ENCODE measurements around the gene UGT1A6. TPM values are rescaled to one million over a fixed set of nuclear protein-coding genes. Genes with fewer than 3 reads are reported as not detected.

The UGT1A6 gene
- total and polyA plus RNA-seq, 2 of the 13 experiments (the other 11 are each of a cell fraction or from before 2014, with no cell fraction given) = 0.25 TPM; not detected in 1

GRCh38 chr2:233712611-233713261 is 20.0 kb downstream of the UGT1A6 start, which contains the start of gene UGT1A5:
Gene UGT1A5 (plus strand): TSS chr2:233712907. CDS start chr2:233712992, 85 bp downstream.
- POLR2A ChIA-PET = no interaction called here
- Histone ChIP-seq H3K9ac (ENCODE audit: insufficient read depth, low read depth, low read length) (no peak within 1 kb of the TSS), H3K4me3 (replicated peaks in 1 of 3; ENCODE audit: insufficient read depth in 1 of 3, low read depth in 2 of 3, low read length in 3 of 3) (no peak within 1 kb of the TSS), H4K20me1 (ENCODE audit: insufficient read depth, low read length) (no peaks in the 10 kb centered on the region), H3K27ac (ENCODE audit: extremely low read length, insufficient read depth, low read length) (no peak within 1 kb of the TSS), H3K79me2 (ENCODE audit: insufficient read depth, low read length) (no peaks in the 10 kb centered on the region), H3K4me2 (ENCODE audit: low read depth, low read length) (no peak within 1 kb of the TSS), H3K27me3 (ENCODE audit: control insufficient read depth in 1 of 2, insufficient read depth in 2 of 2, low read length in 2 of 2) (no peaks in the 10 kb centered on the region), H2AFZ (ENCODE audit: low read length) (no peak within 1 kb of the TSS), H3K9me3 (ENCODE audit: low read length) (no peaks in the 10 kb centered on the region), H3K36me3 (replicated peaks in 1 of 2; ENCODE audit: control insufficient read depth in 1 of 2, insufficient read depth in 2 of 2, low read length in 2 of 2) (no peaks in the 10 kb centered on the region), H3K4me1 (ENCODE audit: insufficient read depth, low read length) (no peaks in the 10 kb centered on the region)
- CTCF ChIA-PET (ENCODE audit: low intra/inter-chr PET ratio, low total read pairs) = no interaction called here
- no peak for FAIRE-seq
- WGBS (ENCODE audit: low lambda C conversion rate) = 74% methylated on average over 14 of the region's 14 CpGs
- in situ Hi-C loops (cut with HindIII; ENCODE audit: extremely low pct_ligation_motif_present, low pct_unique_long_range_greater_than_20kb) = no loop called here
- intact Hi-C loops (cut with micrococcal nuclease; ENCODE audit: unreplicated experiment) = loop anchor here (5.0 kb wide), 3 partner anchors 130 to 310 kb away; no protein-coding TSS in a partner anchor
- ATAC-seq = no peak
- DNase-seq (ENCODE audit: low spot score) = no peak
- no peak for TF ChIP-seq FOXJ3 (CRISPR knock-in tag; IDR thresholded peaks at IDR 0.05; ENCODE audit: borderline replicate concordance)
- 0 out of 2 replicates have a peak, but pooled peaks have one; percentile 7 for TF ChIP-seq STAG1 (CRISPR knock-in tag; IDR thresholded peaks at IDR 0.05)
- no peak for TF ChIP-seq HNF1A (IDR thresholded peaks at IDR 0.05; ENCODE audit: low read depth)
- no peak for TF ChIP-seq HNF1A (CRISPR knock-in tag; IDR thresholded peaks at IDR 0.05; ENCODE audit: borderline replicate concordance)
- peak; percentile 69; the same call in 1 of the 2 replicates for TF ChIP-seq ZBTB33 (CRISPR knock-in tag; IDR thresholded peaks at IDR 0.05)
- TF ChIP-seq ZNF660 (CRISPR knock-in tag; IDR thresholded peaks at IDR 0.05; ENCODE audit: borderline replicate concordance, low read depth) = no peak
- TF ChIP-seq ZFX (CRISPR knock-in tag; IDR thresholded peaks at IDR 0.05; ENCODE audit: low read depth) = no peak
- no peak for TF ChIP-seq IRX3 (CRISPR knock-in tag; IDR thresholded peaks at IDR 0.05; ENCODE audit: borderline replicate concordance, low read depth)
- no peak for TF ChIP-seq ATF4 (CRISPR knock-in tag; IDR thresholded peaks at IDR 0.05)
- TF ChIP-seq, protein P1, sequence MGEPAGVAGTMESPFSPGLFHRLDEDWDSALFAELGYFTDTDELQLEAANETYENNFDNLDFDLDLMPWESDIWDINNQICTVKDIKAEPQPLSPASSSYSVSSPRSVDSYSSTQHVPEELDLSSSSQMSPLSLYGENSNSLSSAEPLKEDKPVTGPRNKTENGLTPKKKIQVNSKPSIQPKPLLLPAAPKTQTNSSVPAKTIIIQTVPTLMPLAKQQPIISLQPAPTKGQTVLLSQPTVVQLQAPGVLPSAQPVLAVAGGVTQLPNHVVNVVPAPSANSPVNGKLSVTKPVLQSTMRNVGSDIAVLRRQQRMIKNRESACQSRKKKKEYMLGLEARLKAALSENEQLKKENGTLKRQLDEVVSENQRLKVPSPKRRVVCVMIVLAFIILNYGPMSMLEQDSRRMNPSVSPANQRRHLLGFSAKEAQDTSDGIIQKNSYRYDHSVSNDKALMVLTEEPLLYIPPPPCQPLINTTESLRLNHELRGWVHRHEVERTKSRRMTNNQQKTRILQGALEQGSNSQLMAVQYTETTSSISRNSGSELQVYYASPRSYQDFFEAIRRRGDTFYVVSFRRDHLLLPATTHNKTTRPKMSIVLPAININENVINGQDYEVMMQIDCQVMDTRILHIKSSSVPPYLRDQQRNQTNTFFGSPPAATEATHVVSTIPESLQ (CRISPR knock-in tag; conservative IDR thresholded peaks at IDR 0.05) = no peak
- no peak for TF ChIP-seq ZNF501 (CRISPR knock-in tag; IDR thresholded peaks at IDR 0.05)
- BruUV-seq (replicated peaks) = no TSS peak

All from HepG2 (cell line).